Kidney epithelial cell (primary cell): ENCODE data around the gene GZMB. TPM values are rescaled to one million over a fixed set of nuclear protein-coding genes. Genes with fewer than 3 reads are reported as not detected.

Experiments used
- DNase-seq: peaks from one replicate; pipeline ENCODE4 v3.0.0-alpha.2; 2010; ENCODE audit warnings: low read depth
- H3K27me3 ChIP-seq: 2 replicates; pipeline ENCODE4 v1.6.0; 2011; ENCODE audit warnings: low read length; ENCODE audit not compliant: control insufficient read depth, insufficient read depth
- H3K36me3 ChIP-seq: 2 replicates; pipeline ENCODE4 v1.5.1; 2011; ENCODE audit warnings: low read length; ENCODE audit not compliant: control insufficient read depth, insufficient read depth
- H3K4me3 ChIP-seq: 2 replicates; pipeline ENCODE4 v1.5.1; 2011; ENCODE audit warnings: low read depth, mild to moderate bottlenecking, control low read depth, low read length
- total RNA-seq: library from RNA; depleted of rRNA; stranded (reverse); fragments of >200 nt; gene quantifications from 2 replicates; pipeline ENCODE4 v1.2.3, GENCODE V29; 2015
- TF ChIP-seq, protein P1 (sequence below): IDR thresholded peaks from 2 replicates; pipeline ENCODE4 v1.5.1; 2011; ENCODE audit warnings: mild to moderate bottlenecking, moderate library complexity, low read length, control low read depth, inconsistent platforms; ENCODE audit not compliant: insufficient read depth, poor library complexity, severe bottlenecking

The GZMB gene
- total RNA-seq, 1 donor from 2014 or later: not detected

GRCh38 chr14:24630872-24631477 lies 3.0 kb downstream of the GZMB start:
- no peaks in the 10 kb centered on the region for H3K36me3 ChIP-seq
- H3K4me3 ChIP-seq: no peak overlapping the region
- H3K27me3 ChIP-seq: no peaks in the 10 kb centered on the region
- TF ChIP-seq, protein P1, sequence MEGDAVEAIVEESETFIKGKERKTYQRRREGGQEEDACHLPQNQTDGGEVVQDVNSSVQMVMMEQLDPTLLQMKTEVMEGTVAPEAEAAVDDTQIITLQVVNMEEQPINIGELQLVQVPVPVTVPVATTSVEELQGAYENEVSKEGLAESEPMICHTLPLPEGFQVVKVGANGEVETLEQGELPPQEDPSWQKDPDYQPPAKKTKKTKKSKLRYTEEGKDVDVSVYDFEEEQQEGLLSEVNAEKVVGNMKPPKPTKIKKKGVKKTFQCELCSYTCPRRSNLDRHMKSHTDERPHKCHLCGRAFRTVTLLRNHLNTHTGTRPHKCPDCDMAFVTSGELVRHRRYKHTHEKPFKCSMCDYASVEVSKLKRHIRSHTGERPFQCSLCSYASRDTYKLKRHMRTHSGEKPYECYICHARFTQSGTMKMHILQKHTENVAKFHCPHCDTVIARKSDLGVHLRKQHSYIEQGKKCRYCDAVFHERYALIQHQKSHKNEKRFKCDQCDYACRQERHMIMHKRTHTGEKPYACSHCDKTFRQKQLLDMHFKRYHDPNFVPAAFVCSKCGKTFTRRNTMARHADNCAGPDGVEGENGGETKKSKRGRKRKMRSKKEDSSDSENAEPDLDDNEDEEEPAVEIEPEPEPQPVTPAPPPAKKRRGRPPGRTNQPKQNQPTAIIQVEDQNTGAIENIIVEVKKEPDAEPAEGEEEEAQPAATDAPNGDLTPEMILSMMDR: no peak
- DNase-seq: no peak

- H3K36me3 ChIP-seq: no peaks in the 10 kb centered on the region
- H3K27me3 ChIP-seq: no peaks in the 10 kb centered on the region
- H3K4me3 ChIP-seq: no peak overlapping the region
- TF ChIP-seq, protein P1: no peak
- DNase-seq: no peak
Observed at GRCh38 chr14:24630087-24630871, 3.7 kb downstream of the GZMB start.

GRCh38 chr14:24629521-24629920 lies 4.5 kb downstream of the GZMB start:
- DNase-seq: no peak
- Histone ChIP-seq H3K27me3 (no peaks in the 10 kb centered on the region), H3K36me3 (no peaks in the 10 kb centered on the region), H3K4me3 (no peak overlapping the region)
- TF ChIP-seq, protein P1: no peak

DNA sequence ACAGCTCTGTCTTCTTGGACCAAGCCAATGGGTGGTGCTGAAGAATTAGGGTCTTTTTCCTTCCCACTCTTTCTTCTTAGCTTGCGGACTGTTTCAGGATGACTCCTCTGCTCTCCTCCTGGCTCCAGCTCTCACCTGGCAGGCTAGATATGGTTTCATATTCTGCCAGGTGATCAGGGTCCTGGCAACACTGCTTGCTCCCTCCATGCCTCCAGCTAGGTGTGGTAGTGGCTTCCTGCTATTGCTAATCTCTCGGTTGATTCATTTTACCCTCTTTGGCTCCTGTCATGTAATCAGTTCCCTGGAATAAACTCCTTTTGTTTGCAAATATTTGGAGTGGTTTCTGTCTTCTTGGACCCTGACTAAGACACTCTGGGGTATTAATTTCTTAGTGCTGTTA lies 20.2 kb downstream of the GZMB start:
- TF ChIP-seq, protein P1: no peak
- Histone ChIP-seq H3K27me3 (no peaks in the 10 kb centered on the region), H3K4me3 (no peak overlapping the region), H3K36me3 (no peaks in the 10 kb centered on the region)
- no peak for DNase-seq

GRCh38 chr14:24613241-24613640 lies 20.7 kb downstream of the GZMB start:
- TF ChIP-seq, protein P1: no peak
- no peak for DNase-seq
- H3K4me3 ChIP-seq: no peak overlapping the region
- H3K36me3 ChIP-seq: no peaks in the 10 kb centered on the region
- H3K27me3 ChIP-seq: no peaks in the 10 kb centered on the region
